Right lobe of liver (tissue), 6 donors: ENCODE measurements around the gene GRID1. TPM values are rescaled to one million over a fixed set of nuclear protein-coding genes. Genes with fewer than 3 reads are reported as not detected.
A peak's percentile ranks its signal among the peaks of the same experiment; 100 is the strongest.

ENCODE experiments used
- ATAC-seq, 4 donors: fragments of 200-7000 bp; cut with Tn5 transposase; one replicate each; pipeline ENCODE4 v1.9.1; 2020; ENCODE audit warnings: mild to moderate bottlenecking in 4 of 4, moderate library complexity in 4 of 4
- DNase-seq, 3 donors: peaks; one replicate each; pipeline ENCODE4 v3.0.0-alpha.2; 2020
- H3K27ac ChIP-seq, 3 donors: fragments of 200-600 bp; one replicate each; pipeline ENCODE4 v1.8.0; 2022
- H3K27me3 ChIP-seq, 2 donors: fragments of 200-600 bp; one replicate each; pipeline ENCODE4 v1.8.0; 2022
- H3K36me3 ChIP-seq, 4 donors: fragments of 200-600 bp; sonication (generic) in 1 of 4; one replicate each; pipeline versions ENCODE4 v1.5.1 to v1.8.0; 2017 to 2022; ENCODE audit warnings: control low read depth in 1 of 4
- H3K4me1 ChIP-seq, 4 donors: fragments of 200-600 bp; sonication (generic) in 1 of 4; one replicate each; pipeline versions ENCODE4 v1.5.1 to v1.8.0; 2017 to 2022; ENCODE audit warnings: control low read depth in 1 of 4
- H3K4me3 ChIP-seq, 3 donors: fragments of 200-600 bp; one replicate each; pipeline ENCODE4 v1.8.0; 2022
- H3K9me3 ChIP-seq, 4 donors: fragments of 200-600 bp; sonication (generic) in 1 of 4; one replicate each; pipeline versions ENCODE4 v1.5.1 to v1.8.0; 2017 to 2022; ENCODE audit warnings: control low read depth in 1 of 4
- CTCF ChIP-seq, 4 donors: fragments of 200-600 bp in 3 of 4; fragments of 450-650 bp in 1 of 4; IDR thresholded peaks; one replicate each; pipeline versions ENCODE4 v1.5.1 to v1.8.0; 2016 to 2022; ENCODE audit warnings: antibody characterized with exemption in 4 of 4, mild to moderate bottlenecking in 2 of 4
- POLR2A ChIP-seq: fragments of 450-650 bp; IDR thresholded peaks from one replicate; pipeline ENCODE4 v1.6.1; 2017; ENCODE audit warnings: antibody characterized with exemption, mild to moderate bottlenecking
- WGBS: methylation state at CpG from one replicate; pipeline ENCODE4 v1.1.6; 2018; ENCODE audit warnings: low coverage, low lambda C conversion rate; ENCODE audit not compliant: insufficient coverage; ENCODE audit errors: missing lambda C conversion rate; 5-methylcytosine and 5-hydroxymethylcytosine counted together
- intact Hi-C, 2 donors: fragments of 100-400 bp; cut with DNase I; formaldehyde crosslinking; loops; one replicate each; pipeline versions ENCODE4 v1.11.2 to v1.14.1; 2022
- total RNA-seq, 6 experiments: library from RNA; depleted of rRNA in 2 of 6; stranded (reverse); fragments of >200 nt in 2 of 6; fragmentation: NEBNext Ultra II Directional in 3 of 6; extraction: Animal tissue kit (Norgen Biotek cat#: 25700) in 3 of 6; gene quantifications; one replicate each; pipeline versions ENCODE4 v1.1.0 to v1.2.4, GENCODE V29; 2016 to 2023
- donor health status: DM: no; HTN: yes; CAD: no.
- donor health status: DM: no; HTN: no; CAD: no.
- donor health status: DM: no; HTN: no; CAD: no.
- donor health status: DM: no; HTN: yes; CAD: no.
- donor health status: DM: no; HTN: yes; CAD: no.

The GRID1 gene
- total RNA-seq, 6 experiments from 2014 or later = 0.05 to 1.9 (median 0.81) TPM

GRCh38 chr10:86225103-86225782, 141.4 kb downstream of the GRID1 start:
- no peaks in the 10 kb centered on the region for H3K4me1 ChIP-seq
- intact Hi-C loops = no loop called here
- H3K9me3 ChIP-seq = no peaks in the 10 kb centered on the region
- no peaks in the 10 kb centered on the region for H3K27me3 ChIP-seq
- no peak overlapping the region for H3K4me3 ChIP-seq
- H3K36me3 ChIP-seq = no peaks in the 10 kb centered on the region
- no peak overlapping the region for H3K27ac ChIP-seq
- ATAC-seq (peak in 1 of 4 donors; percentile 45), DNase-seq (peak in 2 of 3 donors; percentile 2 to 38)
- no peak for TF ChIP-seq POLR2A
- no peak for TF ChIP-seq CTCF (IDR thresholded peaks at IDR 0.05)
- WGBS = 48% methylated on average over 10 of the region's 10 CpGs

GRCh38 chr10:86224354-86225102, 142.1 kb downstream of the GRID1 start:
- no peaks in the 10 kb centered on the region for H3K9me3 ChIP-seq
- H3K36me3 ChIP-seq = no peaks in the 10 kb centered on the region
- ATAC-seq (peak in 1 of 4 donors; percentile 56), DNase-seq (peak in 1 of 3 donors; percentile 13)
- H3K4me1 ChIP-seq = no peaks in the 10 kb centered on the region
- no peak overlapping the region for H3K4me3 ChIP-seq
- H3K27me3 ChIP-seq = no peaks in the 10 kb centered on the region
- no peak for TF ChIP-seq CTCF (IDR thresholded peaks at IDR 0.05)
- no peak for TF ChIP-seq POLR2A
- intact Hi-C loops = no loop called here
- WGBS = 72% methylated on average over 6 of the region's 8 CpGs
- H3K27ac ChIP-seq = no peak overlapping the region

GRCh38 chr10:86223256-86223655, 143.3 kb downstream of the GRID1 start:
- H3K4me3 ChIP-seq = no peak overlapping the region
- no peaks in the 10 kb centered on the region for H3K4me1 ChIP-seq
- ATAC-seq (no peak), DNase-seq (peak in 1 of 3 donors; percentile 7)
- no peak overlapping the region for H3K27ac ChIP-seq
- no peaks in the 10 kb centered on the region for H3K9me3 ChIP-seq
- no peaks in the 10 kb centered on the region for H3K27me3 ChIP-seq
- intact Hi-C loops = no loop called here
- H3K36me3 ChIP-seq = no peaks in the 10 kb centered on the region
- WGBS = no CpG with 5 or more reads among the region's 3 CpGs
- TF ChIP-seq POLR2A (no peak), CTCF (IDR thresholded peaks at IDR 0.05) (no peak)

GRCh38 chr10:86222687-86223086, 143.9 kb downstream of the GRID1 start:
- H3K27me3 ChIP-seq = no peaks in the 10 kb centered on the region
- H3K4me3 ChIP-seq = no peak overlapping the region
- intact Hi-C loops = no loop called here
- no peaks in the 10 kb centered on the region for H3K9me3 ChIP-seq
- no CpG with 5 or more reads among the region's 3 CpGs for WGBS
- no peaks in the 10 kb centered on the region for H3K36me3 ChIP-seq
- no peak for TF ChIP-seq POLR2A
- TF ChIP-seq CTCF (IDR thresholded peaks at IDR 0.05) = no peak
- H3K27ac ChIP-seq = no peak overlapping the region
- no peaks in the 10 kb centered on the region for H3K4me1 ChIP-seq
- no peak for ATAC-seq
- peak in 2 of 3 donors; percentile 6 to 30 for DNase-seq
